GM12864 (cell line): Measurements from ENCODE around the gene KRTAP4-5.
"Not testable (repeated sequence)": the region's sequence is repeated elsewhere in the genome, so short reads cannot be mapped to it uniquely, and the experiment has no call there.

Source experiments
- DNase-seq: peaks from one replicate; pipeline ENCODE4 v3.0.0-alpha.2; 2011; ENCODE audit warnings: low read depth
- H3K4me3 ChIP-seq: 2 replicates; pipeline ENCODE4 v1.5.1; 2011; ENCODE audit warnings: mild to moderate bottlenecking, low read depth, low read length, control low read depth
- TF ChIP-seq, protein P1 (sequence below): IDR thresholded peaks from 2 replicates; pipeline ENCODE4 v1.5.1; 2011; ENCODE audit warnings: low read depth, mild to moderate bottlenecking, moderate library complexity, low read length, control low read depth, inconsistent platforms; ENCODE audit errors: missing control alignments

The KRTAP4-5 gene

DNA sequence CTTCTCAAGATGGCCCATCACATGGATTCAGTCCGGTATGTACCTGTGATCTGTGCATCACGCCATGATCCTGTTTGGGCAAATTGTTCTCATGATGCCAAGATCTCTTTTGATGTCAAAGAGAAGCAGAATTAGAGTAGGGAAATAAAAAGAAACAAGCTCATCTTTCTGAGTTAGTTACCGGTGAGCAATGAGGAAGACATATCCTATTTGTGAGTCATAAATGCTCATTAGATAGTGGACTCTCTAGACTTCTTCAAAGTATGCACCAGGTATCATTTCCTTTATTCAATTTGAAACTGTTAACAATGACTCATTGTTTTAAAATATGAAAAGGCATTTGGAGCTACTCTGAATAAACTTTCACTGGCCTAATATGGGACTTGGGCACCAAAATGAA lies 17.6 kb downstream of the KRTAP4-5 start:
- TF ChIP-seq, protein P1, sequence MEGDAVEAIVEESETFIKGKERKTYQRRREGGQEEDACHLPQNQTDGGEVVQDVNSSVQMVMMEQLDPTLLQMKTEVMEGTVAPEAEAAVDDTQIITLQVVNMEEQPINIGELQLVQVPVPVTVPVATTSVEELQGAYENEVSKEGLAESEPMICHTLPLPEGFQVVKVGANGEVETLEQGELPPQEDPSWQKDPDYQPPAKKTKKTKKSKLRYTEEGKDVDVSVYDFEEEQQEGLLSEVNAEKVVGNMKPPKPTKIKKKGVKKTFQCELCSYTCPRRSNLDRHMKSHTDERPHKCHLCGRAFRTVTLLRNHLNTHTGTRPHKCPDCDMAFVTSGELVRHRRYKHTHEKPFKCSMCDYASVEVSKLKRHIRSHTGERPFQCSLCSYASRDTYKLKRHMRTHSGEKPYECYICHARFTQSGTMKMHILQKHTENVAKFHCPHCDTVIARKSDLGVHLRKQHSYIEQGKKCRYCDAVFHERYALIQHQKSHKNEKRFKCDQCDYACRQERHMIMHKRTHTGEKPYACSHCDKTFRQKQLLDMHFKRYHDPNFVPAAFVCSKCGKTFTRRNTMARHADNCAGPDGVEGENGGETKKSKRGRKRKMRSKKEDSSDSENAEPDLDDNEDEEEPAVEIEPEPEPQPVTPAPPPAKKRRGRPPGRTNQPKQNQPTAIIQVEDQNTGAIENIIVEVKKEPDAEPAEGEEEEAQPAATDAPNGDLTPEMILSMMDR = no peak
- H3K4me3 ChIP-seq = no peak overlapping the region
- no peak for DNase-seq

DNA sequence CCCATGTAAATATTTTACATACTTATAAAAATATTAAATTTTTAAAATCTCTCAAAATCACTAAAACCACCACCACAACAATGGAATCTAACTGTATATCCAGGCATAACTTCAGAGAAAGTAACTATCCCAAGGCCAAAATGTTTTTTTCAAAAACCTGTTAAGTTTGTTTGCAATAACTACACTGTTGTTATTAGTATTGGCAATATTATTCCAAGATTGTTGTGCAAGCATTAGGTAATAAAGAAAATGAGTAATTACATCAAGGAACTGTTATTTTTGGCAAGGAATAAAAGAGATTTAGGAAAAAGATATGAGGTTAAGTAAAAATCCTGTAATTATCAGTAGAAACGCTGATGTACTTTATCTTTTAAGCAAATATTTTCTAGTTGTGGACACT lies 22.3 kb downstream of the KRTAP4-5 start:
- TF ChIP-seq, protein P1 = no peak
- DNase-seq = no peak
- H3K4me3 ChIP-seq = no peak overlapping the region

DNA sequence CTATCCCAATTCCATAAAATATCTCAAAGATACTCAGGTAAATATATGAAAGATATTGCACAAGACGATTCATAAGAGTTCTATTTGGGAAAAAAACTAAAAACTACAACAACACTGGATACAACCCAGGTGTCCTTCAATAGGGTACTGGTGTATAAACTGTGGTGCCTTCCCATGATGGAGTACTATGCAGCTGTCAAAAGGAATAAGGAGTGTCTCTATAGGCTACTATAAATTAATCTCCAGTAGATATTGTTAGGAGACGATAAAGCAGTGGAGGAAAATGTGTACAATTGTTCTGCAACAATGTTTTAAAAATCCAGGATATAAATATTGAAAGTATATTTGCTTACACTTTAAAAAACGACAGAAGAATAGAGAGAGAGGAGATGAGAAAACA lies 23.2 kb downstream of the KRTAP4-5 start:
- DNase-seq = no peak
- H3K4me3 ChIP-seq = no peak overlapping the region
- TF ChIP-seq, protein P1 = no peak

GRCh38 chr17:41125064-41125463 lies 24.6 kb downstream of the KRTAP4-5 start:
- no peak for DNase-seq
- TF ChIP-seq, protein P1 = no peak
- H3K4me3 ChIP-seq = no peak overlapping the region

DNA sequence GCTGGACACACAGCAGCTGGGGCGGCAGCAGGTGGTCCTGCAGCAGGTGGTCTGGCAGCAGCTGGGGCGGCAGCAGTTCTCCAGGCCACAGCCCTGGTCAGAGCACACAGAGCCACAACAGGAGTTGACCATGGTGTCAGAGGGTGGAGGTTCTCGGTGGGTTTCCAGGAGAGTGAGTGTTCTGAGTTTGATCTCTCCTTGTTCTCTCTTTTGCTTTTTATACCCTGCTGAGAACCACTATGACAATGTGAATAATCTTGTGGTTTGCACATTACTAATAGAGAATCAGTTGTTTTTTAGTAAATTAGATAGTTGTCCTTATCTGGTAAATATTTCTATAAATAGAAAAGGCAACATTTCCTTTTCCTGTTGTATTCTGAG lies 25.6 kb downstream of the KRTAP4-5 start, which contains the start of gene KRTAP4-12:
Gene KRTAP4-12, minus strand, starts transcription at position 192 of the 381 bp plus-strand sequence. Its CDS starts 60 bp downstream, at position 132.
- DNase-seq, H3K4me3 ChIP-seq: not testable (repeated sequence)

GRCh38 chr17:41123292-41123990 lies 26.2 kb downstream of the KRTAP4-5 start:
- DNase-seq, H3K4me3 ChIP-seq: not testable (repeated sequence)

DNA sequence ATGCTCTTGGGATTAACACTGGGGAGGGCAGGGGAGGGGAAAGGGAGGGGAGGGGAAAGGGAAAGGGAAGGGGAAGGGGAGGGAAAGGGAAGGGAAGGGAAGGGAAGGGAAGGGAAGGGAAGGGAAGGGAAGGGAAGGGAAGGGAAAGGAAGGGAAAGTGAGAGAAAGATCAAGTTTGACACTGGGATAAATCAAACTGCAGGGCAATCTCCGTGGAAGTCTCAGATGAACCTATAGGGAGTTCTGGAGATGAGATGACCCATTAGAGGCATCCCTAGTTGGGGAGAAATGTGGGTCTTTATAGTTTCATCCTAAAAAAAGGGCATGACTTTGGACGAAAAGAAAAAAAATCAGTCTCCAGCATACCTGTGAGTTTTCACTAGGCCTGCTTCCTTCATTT lies 27.9 kb downstream of the KRTAP4-5 start:
- no peak for DNase-seq
- TF ChIP-seq, protein P1 = no peak
- H3K4me3 ChIP-seq = no peak overlapping the region

GRCh38 chr17:41119696-41120690 lies 29.6 kb downstream of the KRTAP4-5 start:
- not testable (repeated sequence) for H3K4me3 ChIP-seq, DNase-seq
